Nephron (organoid): Measurements from ENCODE around the gene TMPRSS11B.

ENCODE experiments used
- H3K27ac Mint-ChIP-seq, 3 experiments: 2 replicates each; pipeline ENCODE4 v1.8.0; 2020; ENCODE audit warnings: mixed read lengths in 3 of 3, mild to moderate bottlenecking in 2 of 3, moderate library complexity in 1 of 3
- H3K27me3 Mint-ChIP-seq: 2 replicates; pipeline ENCODE4 v1.8.0; 2021; ENCODE audit warnings: low read depth, mild to moderate bottlenecking, moderate library complexity, mixed read lengths
- H3K36me3 Mint-ChIP-seq: 2 replicates; pipeline ENCODE4 v1.8.0; 2020; ENCODE audit warnings: low read depth, mixed read lengths
- H3K4me1 Mint-ChIP-seq: 2 replicates; pipeline ENCODE4 v1.8.0; 2020; ENCODE audit warnings: mixed read lengths
- H3K4me3 Mint-ChIP-seq, 3 experiments: 2 replicates each; pipeline ENCODE4 v1.8.0; 2020; ENCODE audit warnings: mild to moderate bottlenecking in 3 of 3, mixed read lengths in 3 of 3, moderate library complexity in 2 of 3
- H3K9me3 Mint-ChIP-seq: 2 replicates; pipeline ENCODE4 v1.8.0; 2020; ENCODE audit warnings: mixed read lengths
- CTCF ChIP-seq, 3 experiments: fragments of 200-600 bp; sonication (generic); IDR thresholded peaks; one replicate each; pipeline ENCODE4 v1.5.0; 2021; ENCODE audit warnings: antibody characterized with exemption in 3 of 3; ENCODE audit not compliant: unreplicated experiment in 3 of 3

TMPRSS11B gene

DNA sequence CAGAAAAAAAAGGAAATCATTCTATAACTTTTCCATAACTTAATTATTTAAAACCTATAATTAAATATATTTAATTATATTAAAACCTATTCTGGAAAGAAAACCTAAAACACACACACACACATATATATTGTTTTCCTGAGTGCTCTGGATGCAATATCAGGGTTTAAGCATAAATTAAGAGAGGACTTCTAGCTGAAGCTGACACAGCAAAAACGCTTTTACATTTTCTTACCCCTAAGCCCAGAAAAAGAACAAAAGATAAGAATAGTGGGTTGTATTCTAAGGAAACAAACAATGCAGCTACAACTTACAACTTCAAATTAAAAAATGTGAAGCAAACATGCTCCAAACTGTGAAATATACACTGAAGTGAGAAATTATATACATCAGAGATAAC lies 52.3 kb downstream of the TMPRSS11B start:
- Mint-ChIP-seq H3K4me1 (no peaks in the 10 kb centered on the region), H3K36me3 (no peaks in the 10 kb centered on the region), H3K4me3 (no peak overlapping the region), H3K27ac (no peak overlapping the region), H3K27me3 (no peaks in the 10 kb centered on the region), H3K9me3 (peaks cover 17% of the 10 kb centered on the region)
- TF ChIP-seq CTCF (IDR thresholded peaks at IDR 0.05; ENCODE audit: unreplicated experiment in 3 of 3) = no peak

GRCh38 chr4:68187145-68187544 lies 58.3 kb downstream of the TMPRSS11B start:
- no peak for TF ChIP-seq CTCF (IDR thresholded peaks at IDR 0.05; ENCODE audit: unreplicated experiment in 3 of 3)
- Mint-ChIP-seq H3K36me3 (no peaks in the 10 kb centered on the region), H3K27ac (no peak overlapping the region), H3K4me1 (no peaks in the 10 kb centered on the region), H3K4me3 (no peak overlapping the region), H3K9me3 (no peaks in the 10 kb centered on the region), H3K27me3 (no peaks in the 10 kb centered on the region)

DNA sequence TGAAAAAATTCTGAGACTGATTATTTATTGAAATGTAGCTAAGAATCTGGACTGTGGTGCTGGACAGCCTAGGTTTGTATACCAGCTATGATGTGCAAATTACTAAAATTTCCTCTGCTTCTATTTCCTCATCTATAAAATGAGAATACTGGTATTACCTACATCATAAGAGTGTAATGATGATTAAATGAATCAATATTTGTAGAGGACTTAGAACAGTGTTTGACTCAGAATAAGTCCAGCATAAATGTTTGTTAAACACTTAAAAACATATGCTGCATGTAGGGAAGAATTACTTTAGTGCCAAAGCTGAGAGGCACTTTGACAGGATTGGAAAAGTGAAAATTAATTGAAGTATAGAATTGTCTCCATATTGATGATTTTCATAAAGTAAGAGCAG lies 60.6 kb downstream of the TMPRSS11B start:
- no peaks in the 10 kb centered on the region for H3K4me1 Mint-ChIP-seq
- H3K4me3 Mint-ChIP-seq = no peak overlapping the region
- no peaks in the 10 kb centered on the region for H3K27me3 Mint-ChIP-seq
- H3K9me3 Mint-ChIP-seq = no peaks in the 10 kb centered on the region
- no peak for TF ChIP-seq CTCF (IDR thresholded peaks at IDR 0.05; ENCODE audit: unreplicated experiment in 3 of 3)
- H3K36me3 Mint-ChIP-seq = no peaks in the 10 kb centered on the region
- H3K27ac Mint-ChIP-seq = no peak overlapping the region

DNA sequence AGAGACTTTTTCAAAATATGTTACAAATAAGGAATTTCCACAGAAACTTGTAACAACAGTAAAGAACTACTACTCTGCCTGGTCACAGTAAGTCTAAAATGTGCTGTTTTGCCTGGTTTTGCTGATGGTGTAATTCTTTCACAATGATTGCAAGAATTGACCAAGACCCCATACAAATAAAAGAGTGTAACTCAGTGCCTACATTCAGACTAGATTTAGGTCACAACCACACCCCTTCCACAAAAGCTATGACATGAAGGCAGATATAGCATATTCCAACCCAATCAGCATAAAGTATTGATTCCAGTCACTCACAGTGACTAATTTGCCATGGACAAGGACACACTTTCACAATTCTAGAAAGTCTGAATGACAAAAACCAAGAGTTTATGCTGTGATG lies 62.1 kb downstream of the TMPRSS11B start:
- no peak overlapping the region for H3K27ac Mint-ChIP-seq
- no peak overlapping the region for H3K4me3 Mint-ChIP-seq
- H3K9me3 Mint-ChIP-seq = no peaks in the 10 kb centered on the region
- H3K27me3 Mint-ChIP-seq = no peaks in the 10 kb centered on the region
- no peak for TF ChIP-seq CTCF (IDR thresholded peaks at IDR 0.05; ENCODE audit: unreplicated experiment in 3 of 3)
- no peaks in the 10 kb centered on the region for H3K4me1 Mint-ChIP-seq
- no peaks in the 10 kb centered on the region for H3K36me3 Mint-ChIP-seq

DNA sequence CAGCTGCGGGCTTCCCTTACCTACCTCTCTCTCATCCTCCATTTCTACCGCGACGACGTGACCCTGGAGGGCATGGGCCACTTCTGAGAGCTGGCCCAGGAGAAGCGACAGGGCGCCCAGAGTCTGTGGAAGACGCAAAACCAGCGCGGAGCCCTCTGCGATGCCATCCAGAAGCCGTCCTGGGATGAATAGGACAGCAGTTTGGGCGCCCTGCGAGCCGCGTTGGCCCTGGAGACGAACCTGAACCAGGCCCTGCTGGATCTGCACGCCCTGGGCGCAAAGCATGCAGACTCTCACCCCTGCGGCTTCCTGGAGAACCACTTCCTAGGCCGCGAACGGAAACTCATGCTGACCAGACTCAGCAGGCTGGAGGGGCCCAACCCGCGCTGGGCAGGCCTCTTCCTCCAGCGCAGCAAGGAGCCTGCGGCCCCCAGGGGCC lies 63.1 kb downstream of the TMPRSS11B start:
- TF ChIP-seq CTCF (IDR thresholded peaks at IDR 0.05; ENCODE audit: unreplicated experiment in 3 of 3) = no peak
- no peak overlapping the region for H3K4me3 Mint-ChIP-seq
- H3K36me3 Mint-ChIP-seq = no peaks in the 10 kb centered on the region
- H3K27ac Mint-ChIP-seq = no peak overlapping the region
- H3K27me3 Mint-ChIP-seq = no peaks in the 10 kb centered on the region
- H3K9me3 Mint-ChIP-seq = no peaks in the 10 kb centered on the region
- no peaks in the 10 kb centered on the region for H3K4me1 Mint-ChIP-seq

- Mint-ChIP-seq H3K9me3 (no peaks in the 10 kb centered on the region), H3K27ac (no peak overlapping the region), H3K36me3 (no peaks in the 10 kb centered on the region), H3K4me1 (no peaks in the 10 kb centered on the region), H3K4me3 (no peak overlapping the region), H3K27me3 (no peaks in the 10 kb centered on the region)
- no peak for TF ChIP-seq CTCF (IDR thresholded peaks at IDR 0.05; ENCODE audit: unreplicated experiment in 3 of 3)
These were observed 64.5 kb downstream of the TMPRSS11B start for GRCh38 chr4:68180849-68181526.
